Lower lobe of right lung (tissue), 2 donors: ENCODE results near the gene TTC23. TPM values are rescaled to one million over a fixed set of nuclear protein-coding genes. Genes with fewer than 3 reads are reported as not detected.

Experiments used
- ATAC-seq, 2 donors: fragments of 200-7000 bp; cut with Tn5 transposase; one replicate each; pipeline ENCODE4 v1.9.1; 2020 to 2022; ENCODE audit warnings: mild to moderate bottlenecking in 2 of 2, moderate library complexity in 2 of 2
- DNase-seq: peaks from one replicate; pipeline ENCODE4 v3.0.0-alpha.2; 2020
- H3K27ac ChIP-seq: fragments of 200-600 bp; one replicate; pipeline ENCODE4 v1.8.0; 2022
- H3K27me3 ChIP-seq: fragments of 200-600 bp; one replicate; pipeline ENCODE4 v1.8.0; 2022; ENCODE audit warnings: low read depth
- H3K36me3 ChIP-seq: fragments of 200-600 bp; one replicate; pipeline ENCODE4 v1.8.0; 2022; ENCODE audit warnings: mild to moderate bottlenecking
- H3K4me1 ChIP-seq: fragments of 200-600 bp; one replicate; pipeline ENCODE4 v1.8.0; 2022
- H3K4me3 ChIP-seq: fragments of 200-600 bp; one replicate; pipeline ENCODE4 v1.8.0; 2022; ENCODE audit warnings: mild to moderate bottlenecking
- H3K9me3 ChIP-seq: fragments of 200-600 bp; one replicate; pipeline ENCODE4 v1.8.0; 2022
- intact Hi-C: fragments of 100-400 bp; cut with DNase I; formaldehyde crosslinking; loops from one replicate; pipeline ENCODE4 v1.11.0; 2022
- total RNA-seq: library from RNA; stranded (reverse); fragmentation: NEBNext Ultra II Directional; extraction: Animal tissue kit (Norgen Biotek cat#: 25700); gene quantifications from one replicate; pipeline ENCODE4 v1.2.1, GENCODE V29; 2021
- TF ChIP-seq, protein P1 (sequence below): fragments of 200-600 bp; IDR thresholded peaks from one replicate; pipeline ENCODE4 v1.8.0; 2022; ENCODE audit warnings: antibody characterized with exemption, mild to moderate bottlenecking
- donor health status: DM: no; HTN: yes; CAD: no; lungs with severe emphysema.

The TTC23 gene
- total RNA-seq, 1 donor from 2014 or later: 16.4 TPM

GRCh38 chr15:99211926-99212325, 37.5 kb downstream of the TTC23 start:
- DNase-seq (no peak), ATAC-seq (peak in 1 of 2 donors; percentile 40)
- TF ChIP-seq, protein P1, sequence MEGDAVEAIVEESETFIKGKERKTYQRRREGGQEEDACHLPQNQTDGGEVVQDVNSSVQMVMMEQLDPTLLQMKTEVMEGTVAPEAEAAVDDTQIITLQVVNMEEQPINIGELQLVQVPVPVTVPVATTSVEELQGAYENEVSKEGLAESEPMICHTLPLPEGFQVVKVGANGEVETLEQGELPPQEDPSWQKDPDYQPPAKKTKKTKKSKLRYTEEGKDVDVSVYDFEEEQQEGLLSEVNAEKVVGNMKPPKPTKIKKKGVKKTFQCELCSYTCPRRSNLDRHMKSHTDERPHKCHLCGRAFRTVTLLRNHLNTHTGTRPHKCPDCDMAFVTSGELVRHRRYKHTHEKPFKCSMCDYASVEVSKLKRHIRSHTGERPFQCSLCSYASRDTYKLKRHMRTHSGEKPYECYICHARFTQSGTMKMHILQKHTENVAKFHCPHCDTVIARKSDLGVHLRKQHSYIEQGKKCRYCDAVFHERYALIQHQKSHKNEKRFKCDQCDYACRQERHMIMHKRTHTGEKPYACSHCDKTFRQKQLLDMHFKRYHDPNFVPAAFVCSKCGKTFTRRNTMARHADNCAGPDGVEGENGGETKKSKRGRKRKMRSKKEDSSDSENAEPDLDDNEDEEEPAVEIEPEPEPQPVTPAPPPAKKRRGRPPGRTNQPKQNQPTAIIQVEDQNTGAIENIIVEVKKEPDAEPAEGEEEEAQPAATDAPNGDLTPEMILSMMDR: no peak
- no peaks in the 10 kb centered on the region for H3K27me3 ChIP-seq
- H3K36me3 ChIP-seq: peaks cover 8% of the 10 kb centered on the region
- intact Hi-C loops: no loop called here
- H3K4me3 ChIP-seq: no peak overlapping the region
- no peaks in the 10 kb centered on the region for H3K9me3 ChIP-seq
- H3K4me1 ChIP-seq: no peaks in the 10 kb centered on the region
- no peak overlapping the region for H3K27ac ChIP-seq

DNA sequence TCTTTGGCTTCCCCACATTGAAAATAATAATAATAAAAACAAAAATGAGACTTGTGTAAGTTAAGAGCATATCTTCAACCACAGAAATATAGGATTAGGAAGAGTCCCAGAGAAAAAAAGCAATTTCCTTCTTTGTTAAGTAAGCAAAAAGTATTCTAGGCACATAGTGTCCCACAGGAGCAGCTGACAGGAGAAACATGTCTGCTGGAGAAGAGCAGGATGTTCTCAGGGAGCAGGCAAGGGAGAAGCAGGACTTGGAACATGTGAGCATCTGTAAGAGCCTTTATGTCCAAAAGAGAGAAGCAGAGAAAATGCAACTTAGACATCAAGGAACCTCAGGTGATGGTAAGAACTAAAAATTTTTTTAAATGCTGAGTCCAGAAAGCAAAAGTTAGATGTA, 39.0 kb downstream of the TTC23 start:
- H3K27ac ChIP-seq: no peak overlapping the region
- no peak for ATAC-seq
- intact Hi-C loops: no loop called here

DNA sequence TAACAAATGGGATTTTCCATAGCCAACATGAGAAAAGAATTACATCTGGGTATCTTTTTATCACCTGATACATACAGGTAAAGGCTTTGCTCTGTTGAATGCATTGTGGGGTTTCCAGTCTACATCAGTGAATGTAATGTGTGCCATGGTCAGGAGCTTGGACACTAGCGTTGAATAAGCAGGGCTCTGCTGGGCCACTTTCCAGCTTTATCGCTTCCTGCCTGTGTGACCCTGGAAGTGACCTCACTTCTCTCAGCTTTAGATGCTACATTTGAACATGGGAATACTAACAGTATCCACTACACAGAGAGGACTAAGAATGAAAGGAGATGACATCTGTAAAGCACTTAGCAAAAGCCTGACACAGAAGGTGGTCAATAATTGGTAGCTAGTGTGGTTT, 40.1 kb downstream of the TTC23 start:
- Histone ChIP-seq H3K36me3 (no peaks in the 10 kb centered on the region), H3K4me3 (no peak overlapping the region), H3K4me1 (no peaks in the 10 kb centered on the region), H3K27me3 (no peaks in the 10 kb centered on the region), H3K9me3 (no peaks in the 10 kb centered on the region), H3K27ac (no peak overlapping the region)
- DNase-seq: no peak
- no peak for ATAC-seq
- intact Hi-C loops: no loop called here
- TF ChIP-seq, protein P1: no peak

More for the DNA sequence above, 39.0 kb downstream of the TTC23 start:
- no peaks in the 10 kb centered on the region for H3K9me3 ChIP-seq
- H3K4me3 ChIP-seq: no peak overlapping the region
- H3K36me3 ChIP-seq: peaks cover 5% of the 10 kb centered on the region
- H3K4me1 ChIP-seq: no peaks in the 10 kb centered on the region
- TF ChIP-seq, protein P1: no peak
- H3K27me3 ChIP-seq: no peaks in the 10 kb centered on the region
- no peak for DNase-seq

DNA sequence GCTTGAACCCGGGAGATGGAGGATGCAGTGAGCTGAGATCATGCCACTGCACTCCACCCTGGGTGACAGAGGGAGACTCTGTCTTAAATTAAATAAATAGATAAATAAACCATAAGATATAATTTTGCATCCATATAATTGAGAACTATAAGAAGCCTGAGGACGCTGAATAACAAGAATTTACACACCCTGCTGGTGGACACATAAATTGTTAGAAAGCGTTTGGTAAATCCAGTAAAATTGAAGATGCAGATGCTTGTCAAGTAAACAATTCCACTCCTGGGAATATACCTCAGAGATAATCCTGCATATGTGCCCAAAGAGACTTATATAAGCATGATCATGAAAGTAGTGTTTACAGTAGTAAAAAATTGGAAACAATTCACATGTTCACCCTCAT, 41.7 kb downstream of the TTC23 start:
- no peak for ATAC-seq
- no peak overlapping the region for H3K4me3 ChIP-seq
- H3K9me3 ChIP-seq: no peaks in the 10 kb centered on the region
- H3K27ac ChIP-seq: no peak overlapping the region
- TF ChIP-seq, protein P1: no peak
- no peaks in the 10 kb centered on the region for H3K27me3 ChIP-seq
- intact Hi-C loops: no loop called here
- no peak for DNase-seq
- no peaks in the 10 kb centered on the region for H3K4me1 ChIP-seq
- no peaks in the 10 kb centered on the region for H3K36me3 ChIP-seq

DNA sequence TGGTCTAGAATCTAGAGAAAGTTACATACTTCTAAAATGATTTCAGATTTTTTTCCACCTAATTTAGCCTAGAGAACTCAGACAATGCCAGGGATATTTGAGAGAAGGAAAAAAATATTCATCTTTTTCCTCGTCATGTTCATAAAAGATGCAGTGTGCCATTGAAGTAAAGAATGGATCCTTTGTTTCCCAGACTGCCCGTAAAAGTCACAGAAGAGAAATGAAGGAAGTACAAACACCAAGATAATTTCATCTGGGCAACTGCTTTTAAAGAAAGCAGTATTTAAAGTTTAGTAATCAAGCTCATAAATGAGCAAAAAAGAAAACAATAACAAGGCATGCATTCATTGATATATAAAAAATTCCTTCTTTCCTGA, 47.2 kb downstream of the TTC23 start:
- peaks cover 16% of the 10 kb centered on the region for H3K36me3 ChIP-seq
- intact Hi-C loops: no loop called here
- H3K9me3 ChIP-seq: no peaks in the 10 kb centered on the region
- H3K4me1 ChIP-seq: no peaks in the 10 kb centered on the region
- ATAC-seq: no peak
- TF ChIP-seq, protein P1: no peak
- H3K4me3 ChIP-seq: no peak overlapping the region
- H3K27me3 ChIP-seq: no peaks in the 10 kb centered on the region
- H3K27ac ChIP-seq: no peak overlapping the region
- no peak for DNase-seq
